Kidney (tissue), 14 donors: ENCODE results near the gene TNIP1. TPM values are rescaled to one million over a fixed set of nuclear protein-coding genes. Genes with fewer than 3 reads are reported as not detected.

Source experiments
- DNase-seq, 5 donors: peaks; one replicate each; pipeline ENCODE4 v3.0.0-alpha.2; 2013 to 2020
- FAIRE-seq: peaks from 2 replicates; lab custom pipeline; 2012; peaks lifted over from hg19 to GRCh38; lab: Jason Lieb, UNC
- H3K27ac ChIP-seq, 2 donors: one replicate each; pipeline ENCODE4 v1.7.0; 2013; ENCODE audit warnings: low read depth in 2 of 2, low read length in 2 of 2, inconsistent platforms in 1 of 2
- H3K27me3 ChIP-seq: one replicate; pipeline ENCODE4 v1.7.1; 2013; ENCODE audit warnings: low read length, inconsistent platforms; ENCODE audit not compliant: control insufficient read depth, insufficient read depth
- H3K36me3 ChIP-seq, 3 donors: one replicate each; pipeline versions ENCODE4 v1.7.0 to v1.7.1; 2013; ENCODE audit warnings: low read length in 3 of 3, control low read depth in 1 of 3, inconsistent platforms in 1 of 3; ENCODE audit not compliant: insufficient read depth in 3 of 3, control insufficient read depth in 2 of 3
- H3K4me1 ChIP-seq, 3 donors: one replicate each; pipeline versions ENCODE4 v1.7.0 to v1.7.1; 2013; ENCODE audit warnings: low read length in 3 of 3, inconsistent platforms in 1 of 3, low read depth in 1 of 3; ENCODE audit not compliant: control insufficient read depth in 2 of 3, insufficient read depth in 2 of 3
- H3K4me3 ChIP-seq, 3 donors: one replicate each; pipeline versions ENCODE4 v1.7.0 to v1.8.1; 2013; ENCODE audit warnings: low read length in 3 of 3, control low read depth in 1 of 3, inconsistent platforms in 1 of 3
- H3K9ac ChIP-seq, 3 donors: one replicate each; pipeline versions ENCODE4 v1.7.0 to v1.7.1; 2013; ENCODE audit warnings: low read length in 3 of 3, control low read depth in 1 of 3, inconsistent platforms in 1 of 3
- H3K9me3 ChIP-seq, 3 donors: one replicate each; pipeline versions ENCODE4 v1.7.0 to v1.7.1; 2013; ENCODE audit warnings: low read length in 3 of 3, control low read depth in 1 of 3, inconsistent platforms in 1 of 3; ENCODE audit not compliant: control insufficient read depth in 2 of 3, insufficient read depth in 1 of 3
- CTCF ChIP-seq: IDR thresholded peaks from 3 replicates; pipeline ENCODE4 v1.5.1; 2012; ENCODE audit warnings: mild to moderate bottlenecking, moderate library complexity, borderline replicate concordance; ENCODE audit not compliant: insufficient read depth; ENCODE audit errors: extremely low read depth
- intact Hi-C: fragments of 100-400 bp; cut with DNase I; formaldehyde crosslinking; loops from one replicate; pipeline ENCODE4 v1.11.1; 2022
- polyA plus RNA-seq: library from polyadenylated mRNA; stranded (reverse); fragments of 350-450 nt; fragmentation: Illumina TruSeq; extraction: RNeasy Lipid Tissue Mini Kit (QIAGEN cat#74804); gene quantifications from one replicate; pipeline ENCODE4 v1.2.3, GENCODE V29; 2014; ENCODE audit warnings: low read depth, low replicate concordance; ENCODE audit not compliant: insufficient read depth
- total RNA-seq: library from RNA; stranded (reverse); fragmentation: NEBNext Ultra II Directional; extraction: Animal tissue kit (Norgen Biotek cat#: 25700); gene quantifications from one replicate; pipeline ENCODE4 v1.2.1, GENCODE V29; 2021
- donor health status: control.
- donor health status: control.
- donor health status: control.
- donor health status: control.
- donor health status: control.
- donor health status: DM: yes; HTN: yes; CAD: no.
- donor health status: Normal renal cell carcinoma (clear cell type).

TNIP1 gene
- total and polyA plus RNA-seq, 2 donors from 2014 or later: 109 to 132 TPM

- no peak for DNase-seq
- Histone ChIP-seq H3K27me3 (no peaks in the 10 kb centered on the region), H3K27ac (peak overlapping the region in 1 of 2 donors; percentile 4), H3K4me1 (peaks cover 0 to 84% (median 83%) of the 10 kb centered on the region in 3 donors), H3K4me3 (no peak overlapping the region), H3K9ac (no peak overlapping the region), H3K36me3 (peaks cover 0 to 49% (median 20%) of the 10 kb centered on the region in 3 donors), H3K9me3 (no peaks in the 10 kb centered on the region)
- intact Hi-C loops: loop anchor here (5.0 kb wide), 1 partner anchor 37 kb away; no protein-coding TSS in a partner anchor
- FAIRE-seq: no peak
- TF ChIP-seq CTCF: no peak
These were observed 15.8 kb downstream of the TNIP1 start for GRCh38 chr5:151064916-151065499.

GRCh38 chr5:151063142-151063989 lies 17.5 kb downstream of the TNIP1 start:
- peak overlapping the region in 1 of 3 donors; percentile 4 for H3K9ac ChIP-seq
- peaks cover 0 to 80% (median 77%) of the 10 kb centered on the region in 3 donors for H3K4me1 ChIP-seq
- no peak overlapping the region for H3K4me3 ChIP-seq
- no peaks in the 10 kb centered on the region for H3K27me3 ChIP-seq
- intact Hi-C loops: loop anchor here (5.0 kb wide), 1 partner anchor 39 kb away; no protein-coding TSS in a partner anchor
- no peak for TF ChIP-seq CTCF
- FAIRE-seq (no peak), DNase-seq (no peak)
- no peaks in the 10 kb centered on the region for H3K9me3 ChIP-seq
- H3K36me3 ChIP-seq: peaks cover 0 to 54% (median 27%) of the 10 kb centered on the region in 3 donors
- H3K27ac ChIP-seq: peak overlapping the region; percentile 73 to 82

GRCh38 chr5:151062405-151063141 lies 18.3 kb downstream of the TNIP1 start:
- H3K27ac ChIP-seq: peak overlapping the region; percentile 73 to 82
- DNase-seq: no peak
- no peak for FAIRE-seq

More at GRCh38 chr5:151062405-151063141, 18.3 kb downstream of the TNIP1 start:
- Histone ChIP-seq H3K4me3 (no peak overlapping the region), H3K9me3 (no peaks in the 10 kb centered on the region), H3K9ac (peak overlapping the region in 1 of 3 donors; percentile 4), H3K36me3 (peaks cover 0 to 62% (median 29%) of the 10 kb centered on the region in 3 donors), H3K4me1 (peaks cover 0 to 72% (median 69%) of the 10 kb centered on the region in 3 donors), H3K27me3 (no peaks in the 10 kb centered on the region)
- TF ChIP-seq CTCF: no peak
- intact Hi-C loops: loop anchor here (5.0 kb wide), 1 partner anchor 40 kb away; no protein-coding TSS in a partner anchor
